ENCODE results near the gene AAGAB.

DNA sequence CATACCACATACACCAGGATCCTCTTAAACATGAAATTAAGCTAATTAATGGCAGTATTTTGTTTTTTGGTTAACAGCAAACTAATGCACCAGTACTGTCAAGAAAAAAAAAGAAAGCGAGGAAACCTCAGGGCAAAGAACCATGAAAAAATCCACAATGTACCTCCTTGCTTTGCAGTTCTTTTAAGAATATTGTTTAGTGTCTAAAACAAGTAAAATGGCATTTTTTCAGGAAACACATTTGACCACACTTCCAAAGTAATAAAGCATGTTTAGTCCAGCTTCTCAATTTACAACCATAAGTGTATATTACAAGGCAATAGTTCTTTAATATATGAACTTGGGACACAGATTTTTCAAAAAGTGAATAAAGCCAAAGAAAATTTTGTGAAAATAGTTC lies 26.6 kb downstream of the AAGAB start:
- TF ChIP-seq CTCF (IDR thresholded peaks at IDR 0.05) (no peak), POLR2AphosphoS5 (IDR thresholded peaks at IDR 0.05) (no peak), POLR2A (IDR thresholded peaks at IDR 0.05) (no peak)

All from stomach (tissue), 4 donors.